Measurements from ENCODE around the gene HINFP.

The HINFP gene

DNA sequence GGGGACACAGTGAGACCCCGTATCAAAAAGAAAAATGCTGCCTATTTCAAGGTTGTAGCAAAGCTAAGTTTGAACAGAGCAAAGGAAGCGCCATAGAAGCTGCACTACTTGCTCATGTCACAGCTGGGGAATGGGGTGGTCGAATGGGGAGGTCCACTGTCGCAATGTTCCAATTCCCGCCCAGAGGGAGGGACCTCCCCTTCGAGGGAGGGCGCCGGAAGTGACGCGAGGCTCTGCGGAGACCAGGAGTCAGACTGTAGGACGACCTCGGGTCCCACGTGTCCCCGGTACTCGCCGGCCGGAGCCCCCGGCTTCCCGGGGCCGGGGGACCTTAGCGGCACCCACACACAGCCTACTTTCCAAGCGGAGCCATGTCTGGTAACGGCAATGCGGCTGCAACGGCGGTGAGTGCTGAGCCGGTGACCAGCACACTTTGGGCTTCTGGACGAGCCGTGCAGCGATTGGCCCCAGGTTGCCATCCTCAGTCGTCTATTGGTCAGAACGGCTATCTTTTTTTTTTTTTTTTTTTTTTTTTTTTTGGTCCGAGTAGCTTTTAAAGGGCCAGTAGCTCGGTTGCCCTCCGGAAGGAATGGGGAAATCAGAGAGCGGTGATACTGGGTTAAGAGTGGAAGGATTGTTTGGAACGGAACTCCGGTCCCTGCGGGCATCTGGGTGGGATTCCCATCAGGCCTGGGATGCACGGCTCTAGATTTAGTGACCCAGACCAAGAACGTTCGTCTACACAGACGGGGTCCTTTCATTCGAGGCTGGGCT, 36.5 kb upstream of the HINFP start, which contains the start of gene HMBS:
TSS of gene HMBS (plus strand) at position 219 of the 774 bp plus-strand sequence. CDS start at position 372, 153 bp downstream.
- WGBS = under 1% methylated on average over 40 of the region's 45 CpGs
- peak within 1 kb of the TSS in 1 of 2 experiments; percentile 35 for H3K23ac ChIP-seq (ENCODE audit: low read length in 2 of 2)
- peak; percentile 98 for DNase-seq

DNA sequence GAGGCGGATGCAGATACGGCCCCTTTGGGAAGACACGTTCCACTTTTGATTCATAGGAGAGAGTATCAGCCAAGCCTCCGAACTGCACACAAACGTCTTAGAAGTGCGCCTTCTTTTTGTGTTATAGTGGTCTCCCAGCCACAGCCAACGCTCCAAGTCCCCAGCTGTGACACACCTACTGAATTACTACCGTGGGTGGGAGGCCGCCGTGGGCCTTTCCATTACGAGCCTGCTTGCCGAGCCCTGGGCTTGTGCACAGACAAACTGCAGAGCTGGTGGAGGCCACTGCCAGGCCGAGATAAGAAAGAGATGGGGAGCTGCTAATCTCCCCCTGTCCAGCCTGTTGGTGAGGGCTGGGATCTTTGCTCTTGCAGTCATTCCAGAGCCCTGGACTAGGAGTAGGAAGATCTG, 35.9 kb upstream of the HINFP start:
- Histone ChIP-seq H3K79me1 (replicated peaks; ENCODE audit: low read length, poor library complexity, severe bottlenecking) (peaks cover 16% of the 10 kb centered on the region), H2BK120ac (ENCODE audit: low read depth, low read length) (no peak overlapping the region), H3K4me2 (ENCODE audit: low read length, poor library complexity, severe bottlenecking) (peak overlapping the region; percentile 69), H3K9me3 (ENCODE audit: control insufficient read depth, low read length) (no peaks in the 10 kb centered on the region), H3K4me3 (ENCODE audit: insufficient read depth in 1 of 2, low read depth in 1 of 2, low read length in 2 of 2) (peak overlapping the region; percentile 66 to 87), H2AFZ (ENCODE audit: low read depth, low read length) (no peak overlapping the region), H2BK15ac (ENCODE audit: low read depth, poor library complexity, severe bottlenecking) (no peak overlapping the region), H3K9ac (ENCODE audit: low read length) (peak overlapping the region; percentile 91), H3K18ac (ENCODE audit: low read depth in 1 of 2, low read length in 2 of 2) (peak overlapping the region in 1 of 2 experiments; percentile 41), H2AK5ac (ENCODE audit: low read length, severe bottlenecking) (no peak overlapping the region), H3K27ac (ENCODE audit: low read length, poor library complexity, severe bottlenecking) (peak overlapping the region; percentile 59), H4K91ac (ENCODE audit: low read length) (no peak overlapping the region), H3K36me3 (ENCODE audit: control insufficient read depth in 1 of 2, insufficient read depth in 2 of 2, low read depth in 1 of 2, low read length in 2 of 2) (peaks cover 30 to 41% of the 10 kb centered on the region in 2 experiments), H3K27me3 (ENCODE audit: control insufficient read depth in 1 of 2, insufficient read depth in 1 of 2, low read length in 2 of 2) (no peaks in the 10 kb centered on the region), H2BK12ac (ENCODE audit: low read length in 2 of 2) (peak overlapping the region in 1 of 2 experiments; percentile 2), H3K4me1 (ENCODE audit: control insufficient read depth, insufficient read depth, low read depth, low read length) (peaks cover 8% of the 10 kb centered on the region), H2BK5ac (ENCODE audit: low read depth, low read length, poor library complexity, severe bottlenecking) (no peak overlapping the region), H3K4ac (ENCODE audit: low read depth in 1 of 2, low read length in 2 of 2) (peak overlapping the region; percentile 42 to 69), H4K8ac (ENCODE audit: low read length) (no peak overlapping the region), H3K14ac (ENCODE audit: low read length in 2 of 2) (peak overlapping the region in 1 of 2 experiments; percentile 1), H3K23ac (ENCODE audit: low read length in 2 of 2) (peak overlapping the region in 1 of 2 experiments; percentile 35)
- under 1% methylated on average over 13 of the region's 13 CpGs for WGBS
- DNase-seq = no peak

More for the DNA sequence above, 36.5 kb upstream of the HINFP start, which contains the start of gene HMBS:
- peaks cover 8% of the 10 kb centered on the region for H3K4me1 ChIP-seq (ENCODE audit: control insufficient read depth, insufficient read depth, low read depth, low read length)
- no peaks in the 10 kb centered on the region for H3K27me3 ChIP-seq (ENCODE audit: control insufficient read depth in 1 of 2, insufficient read depth in 1 of 2, low read length in 2 of 2)
- H3K4me3 ChIP-seq (ENCODE audit: insufficient read depth in 1 of 2, low read depth in 1 of 2, low read length in 2 of 2) = peak within 1 kb of the TSS; percentile 74 to 87
- H3K36me3 ChIP-seq (ENCODE audit: control insufficient read depth in 1 of 2, insufficient read depth in 2 of 2, low read depth in 1 of 2, low read length in 2 of 2) = peaks cover 30 to 41% of the 10 kb centered on the region in 2 experiments
- peaks cover 16% of the 10 kb centered on the region for H3K79me1 ChIP-seq (replicated peaks; ENCODE audit: low read length, poor library complexity, severe bottlenecking)
- peak within 1 kb of the TSS; percentile 83 for H3K27ac ChIP-seq (ENCODE audit: low read length, poor library complexity, severe bottlenecking)
- H2BK5ac ChIP-seq (ENCODE audit: low read depth, low read length, poor library complexity, severe bottlenecking) = peak within 1 kb of the TSS; percentile 11
- H2AK5ac ChIP-seq (ENCODE audit: low read length, severe bottlenecking) = no peak within 1 kb of the TSS
- peak within 1 kb of the TSS; percentile 76 for H4K91ac ChIP-seq (ENCODE audit: low read length)
- H2AFZ ChIP-seq (ENCODE audit: low read depth, low read length) = no peak within 1 kb of the TSS
- peak within 1 kb of the TSS; percentile 76 for H4K8ac ChIP-seq (ENCODE audit: low read length)
- H3K18ac ChIP-seq (ENCODE audit: low read depth in 1 of 2, low read length in 2 of 2) = peak within 1 kb of the TSS; percentile 79 to 92
- H2BK12ac ChIP-seq (ENCODE audit: low read length in 2 of 2) = peak within 1 kb of the TSS in 1 of 2 experiments; percentile 2
- peak within 1 kb of the TSS; percentile 73 for H2BK15ac ChIP-seq (ENCODE audit: low read depth, poor library complexity, severe bottlenecking)
- no peak within 1 kb of the TSS for H2BK120ac ChIP-seq (ENCODE audit: low read depth, low read length)
- peak within 1 kb of the TSS; percentile 42 to 73 for H3K4ac ChIP-seq (ENCODE audit: low read depth in 1 of 2, low read length in 2 of 2)
- H3K9me3 ChIP-seq (ENCODE audit: control insufficient read depth, low read length) = no peaks in the 10 kb centered on the region
- H3K4me2 ChIP-seq (ENCODE audit: low read length, poor library complexity, severe bottlenecking) = peak within 1 kb of the TSS; percentile 69
- peak within 1 kb of the TSS; percentile 91 for H3K9ac ChIP-seq (ENCODE audit: low read length)
- H3K14ac ChIP-seq (ENCODE audit: low read length in 2 of 2) = peak within 1 kb of the TSS in 1 of 2 experiments; percentile 1

DNA sequence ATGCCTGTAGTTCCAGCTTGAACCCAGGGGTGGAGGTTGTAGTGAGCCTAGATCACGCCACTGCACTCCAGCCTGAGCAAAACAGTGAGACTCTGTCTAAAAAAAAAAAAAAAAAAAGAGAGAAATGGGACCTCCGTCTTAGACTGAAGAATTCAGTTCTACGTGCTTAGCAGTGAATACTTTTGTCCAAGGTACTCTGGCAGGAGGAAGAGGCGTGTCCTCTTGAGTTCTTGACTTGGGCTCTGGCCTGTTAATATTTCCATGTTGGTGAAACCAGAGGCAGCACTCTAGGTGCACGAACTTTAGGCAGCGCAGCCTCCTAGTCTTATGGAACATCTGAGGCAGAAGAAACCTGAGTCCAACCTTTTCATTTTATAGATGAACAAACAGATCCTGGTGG, 34.3 kb upstream of the HINFP start:
- WGBS = 95% methylated on average over 6 of the region's 6 CpGs
- H2BK120ac ChIP-seq (ENCODE audit: low read depth, low read length) = no peak overlapping the region
- H3K4ac ChIP-seq (ENCODE audit: low read depth in 1 of 2, low read length in 2 of 2) = no peak overlapping the region
- no peak overlapping the region for H4K91ac ChIP-seq (ENCODE audit: low read length)
- H3K9ac ChIP-seq (ENCODE audit: low read length) = no peak overlapping the region
- H3K79me1 ChIP-seq (replicated peaks; ENCODE audit: low read length, poor library complexity, severe bottlenecking) = peaks cover 18% of the 10 kb centered on the region
- H2BK5ac ChIP-seq (ENCODE audit: low read depth, low read length, poor library complexity, severe bottlenecking) = no peak overlapping the region
- DNase-seq = no peak
- no peak overlapping the region for H3K23ac ChIP-seq (ENCODE audit: low read length in 2 of 2)
- H2BK15ac ChIP-seq (ENCODE audit: low read depth, poor library complexity, severe bottlenecking) = no peak overlapping the region
- no peak overlapping the region for H3K14ac ChIP-seq (ENCODE audit: low read length in 2 of 2)
- H3K27me3 ChIP-seq (ENCODE audit: control insufficient read depth in 1 of 2, insufficient read depth in 1 of 2, low read length in 2 of 2) = no peaks in the 10 kb centered on the region
- peaks cover 22 to 37% of the 10 kb centered on the region in 2 experiments for H3K36me3 ChIP-seq (ENCODE audit: control insufficient read depth in 1 of 2, insufficient read depth in 2 of 2, low read depth in 1 of 2, low read length in 2 of 2)
- H2AK5ac ChIP-seq (ENCODE audit: low read length, severe bottlenecking) = no peak overlapping the region
- no peak overlapping the region for H2BK12ac ChIP-seq (ENCODE audit: low read length in 2 of 2)
- no peak overlapping the region for H3K4me2 ChIP-seq (ENCODE audit: low read length, poor library complexity, severe bottlenecking)
- H3K9me3 ChIP-seq (ENCODE audit: control insufficient read depth, low read length) = no peaks in the 10 kb centered on the region
- no peak overlapping the region for H3K27ac ChIP-seq (ENCODE audit: low read length, poor library complexity, severe bottlenecking)
- H3K18ac ChIP-seq (ENCODE audit: low read depth in 1 of 2, low read length in 2 of 2) = no peak overlapping the region
- peaks cover 12% of the 10 kb centered on the region for H3K4me1 ChIP-seq (ENCODE audit: control insufficient read depth, insufficient read depth, low read depth, low read length)
- H4K8ac ChIP-seq (ENCODE audit: low read length) = no peak overlapping the region
- H2AFZ ChIP-seq (ENCODE audit: low read depth, low read length) = no peak overlapping the region
- no peak overlapping the region for H3K4me3 ChIP-seq (ENCODE audit: insufficient read depth in 1 of 2, low read depth in 1 of 2, low read length in 2 of 2)

DNA sequence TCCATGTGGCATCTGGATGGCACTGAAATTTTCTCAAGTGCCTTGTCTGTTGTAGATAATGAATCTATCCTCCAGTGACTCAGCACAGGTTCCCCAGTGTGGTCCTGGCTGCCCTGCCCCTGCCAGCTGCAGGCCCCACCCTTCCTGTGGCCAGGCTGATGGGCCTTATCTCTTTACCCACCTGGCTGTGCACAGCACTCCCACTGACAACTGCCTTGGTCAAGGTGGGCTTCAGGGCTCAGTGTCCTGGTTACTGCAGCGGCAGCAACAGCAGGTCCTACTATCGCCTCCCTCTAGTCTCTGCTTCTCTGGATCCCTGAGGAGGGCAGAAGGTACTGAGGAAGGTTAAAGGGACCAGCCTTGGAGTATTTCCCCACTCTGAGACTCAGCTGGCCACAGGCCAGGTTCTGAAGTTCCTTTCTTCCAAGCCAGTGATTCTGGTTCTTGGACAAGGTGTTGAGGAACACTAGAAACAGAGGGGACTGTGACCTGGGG, 33.6 kb upstream of the HINFP start:
- Histone ChIP-seq H2AFZ (ENCODE audit: low read depth, low read length) (no peak overlapping the region), H3K4me3 (ENCODE audit: insufficient read depth in 1 of 2, low read depth in 1 of 2, low read length in 2 of 2) (no peak overlapping the region), H2BK12ac (ENCODE audit: low read length in 2 of 2) (no peak overlapping the region), H3K9ac (ENCODE audit: low read length) (no peak overlapping the region), H2AK5ac (ENCODE audit: low read length, severe bottlenecking) (no peak overlapping the region), H2BK15ac (ENCODE audit: low read depth, poor library complexity, severe bottlenecking) (no peak overlapping the region), H3K14ac (ENCODE audit: low read length in 2 of 2) (no peak overlapping the region), H3K27ac (ENCODE audit: low read length, poor library complexity, severe bottlenecking) (no peak overlapping the region), H3K4ac (ENCODE audit: low read depth in 1 of 2, low read length in 2 of 2) (no peak overlapping the region), H3K23ac (ENCODE audit: low read length in 2 of 2) (no peak overlapping the region), H4K91ac (ENCODE audit: low read length) (no peak overlapping the region), H3K4me1 (ENCODE audit: control insufficient read depth, insufficient read depth, low read depth, low read length) (peaks cover 19% of the 10 kb centered on the region), H3K4me2 (ENCODE audit: low read length, poor library complexity, severe bottlenecking) (no peak overlapping the region), H4K8ac (ENCODE audit: low read length) (no peak overlapping the region), H3K27me3 (ENCODE audit: control insufficient read depth in 1 of 2, insufficient read depth in 1 of 2, low read length in 2 of 2) (no peaks in the 10 kb centered on the region), H3K79me1 (replicated peaks; ENCODE audit: low read length, poor library complexity, severe bottlenecking) (peaks cover 18% of the 10 kb centered on the region), H2BK5ac (ENCODE audit: low read depth, low read length, poor library complexity, severe bottlenecking) (no peak overlapping the region), H3K9me3 (ENCODE audit: control insufficient read depth, low read length) (no peaks in the 10 kb centered on the region), H3K36me3 (ENCODE audit: control insufficient read depth in 1 of 2, insufficient read depth in 2 of 2, low read depth in 1 of 2, low read length in 2 of 2) (peaks cover 24 to 38% of the 10 kb centered on the region in 2 experiments), H2BK120ac (ENCODE audit: low read depth, low read length) (no peak overlapping the region), H3K18ac (ENCODE audit: low read depth in 1 of 2, low read length in 2 of 2) (no peak overlapping the region)
- 94% methylated on average over 2 of the region's 2 CpGs for WGBS
- no peak for DNase-seq

Data from mesenchymal stem cell (in vitro differentiated cells and primary cell).